Osteoblast (primary cell): Measurements from ENCODE around the gene TLK2. TPM values are rescaled to one million over a fixed set of nuclear protein-coding genes. Genes with fewer than 3 reads are reported as not detected.

Source experiments
- DNase-seq: peaks from one replicate; pipeline ENCODE4 v3.0.0; 2011; ENCODE audit warnings: low spot score, mixed read lengths; ENCODE audit not compliant: insufficient read length; ENCODE audit errors: missing footprints
- H2AFZ ChIP-seq: 2 replicates; pipeline ENCODE4 v1.6.0; 2011; ENCODE audit warnings: mild to moderate bottlenecking, low read length
- H3K27ac ChIP-seq: 2 replicates; pipeline ENCODE4 v1.5.1; 2011; ENCODE audit warnings: mild to moderate bottlenecking, low read depth, low read length, moderate library complexity
- H3K27me3 ChIP-seq: 2 replicates; pipeline ENCODE4 v1.6.0; 2012; ENCODE audit warnings: mild to moderate bottlenecking, control low read depth, inconsistent platforms, low read length, moderate library complexity; ENCODE audit not compliant: insufficient read depth
- H3K36me3 ChIP-seq: 2 replicates; pipeline ENCODE4 v1.5.1; 2011; ENCODE audit warnings: mild to moderate bottlenecking, low read length, control low read depth, moderate library complexity; ENCODE audit not compliant: insufficient read depth
- H3K4me1 ChIP-seq: 2 replicates; pipeline ENCODE4 v1.5.1; 2011; ENCODE audit warnings: mild to moderate bottlenecking, low read length, control low read depth, moderate library complexity; ENCODE audit not compliant: insufficient read depth
- H3K4me2 ChIP-seq: 2 replicates; pipeline ENCODE4 v1.6.0; 2011; ENCODE audit warnings: mild to moderate bottlenecking, low read length; ENCODE audit not compliant: insufficient read depth
- H3K4me3 ChIP-seq: fragments of 200-600 bp; sonication (generic); 3 replicates; pipeline ENCODE4 v1.5.1; 2012; ENCODE audit warnings: mild to moderate bottlenecking, low read length, inconsistent platforms; ENCODE audit not compliant: insufficient read depth
- H3K79me2 ChIP-seq: 2 replicates; pipeline ENCODE4 v1.6.0; 2012; ENCODE audit warnings: mild to moderate bottlenecking, low read length, control low read depth, inconsistent platforms; ENCODE audit not compliant: insufficient read depth
- H3K9me3 ChIP-seq: 2 replicates; pipeline ENCODE4 v1.5.1; 2011; ENCODE audit warnings: low read depth, low read length, control low read depth
- H4K20me1 ChIP-seq: 2 replicates; pipeline ENCODE4 v1.6.0; 2012; ENCODE audit warnings: mild to moderate bottlenecking, low read length, control low read depth; ENCODE audit not compliant: insufficient read depth
- CTCF ChIP-seq: IDR thresholded peaks from 2 replicates; pipeline ENCODE4 v1.5.1; 2011; ENCODE audit warnings: mild to moderate bottlenecking, low read depth, low read length, moderate library complexity; ENCODE audit errors: extremely low read depth
- total RNA-seq: library from RNA; depleted of rRNA; stranded (reverse); fragments of >200 nt; gene quantifications from 2 replicates; pipeline ENCODE4 v1.2.3, GENCODE V29; 2012

Gene TLK2
- total RNA-seq, 1 donor: 52.8 TPM

- Histone ChIP-seq H3K4me2 (no peak overlapping the region), H3K4me1 (peaks cover 26% of the 10 kb centered on the region), H3K79me2 (peaks cover 89% of the 10 kb centered on the region), H2AFZ (no peak overlapping the region), H3K27me3 (no peaks in the 10 kb centered on the region), H3K36me3 (peaks cover 28% of the 10 kb centered on the region), H3K9me3 (peaks cover 4% of the 10 kb centered on the region), H3K4me3 (no peak overlapping the region), H3K27ac (no peak overlapping the region), H4K20me1 (peaks cover 66% of the 10 kb centered on the region)
- no peak for TF ChIP-seq CTCF
- DNase-seq: no peak
Measured at GRCh38 chr17:62657690-62658089, 179.1 kb downstream of the TLK2 start.

DNA sequence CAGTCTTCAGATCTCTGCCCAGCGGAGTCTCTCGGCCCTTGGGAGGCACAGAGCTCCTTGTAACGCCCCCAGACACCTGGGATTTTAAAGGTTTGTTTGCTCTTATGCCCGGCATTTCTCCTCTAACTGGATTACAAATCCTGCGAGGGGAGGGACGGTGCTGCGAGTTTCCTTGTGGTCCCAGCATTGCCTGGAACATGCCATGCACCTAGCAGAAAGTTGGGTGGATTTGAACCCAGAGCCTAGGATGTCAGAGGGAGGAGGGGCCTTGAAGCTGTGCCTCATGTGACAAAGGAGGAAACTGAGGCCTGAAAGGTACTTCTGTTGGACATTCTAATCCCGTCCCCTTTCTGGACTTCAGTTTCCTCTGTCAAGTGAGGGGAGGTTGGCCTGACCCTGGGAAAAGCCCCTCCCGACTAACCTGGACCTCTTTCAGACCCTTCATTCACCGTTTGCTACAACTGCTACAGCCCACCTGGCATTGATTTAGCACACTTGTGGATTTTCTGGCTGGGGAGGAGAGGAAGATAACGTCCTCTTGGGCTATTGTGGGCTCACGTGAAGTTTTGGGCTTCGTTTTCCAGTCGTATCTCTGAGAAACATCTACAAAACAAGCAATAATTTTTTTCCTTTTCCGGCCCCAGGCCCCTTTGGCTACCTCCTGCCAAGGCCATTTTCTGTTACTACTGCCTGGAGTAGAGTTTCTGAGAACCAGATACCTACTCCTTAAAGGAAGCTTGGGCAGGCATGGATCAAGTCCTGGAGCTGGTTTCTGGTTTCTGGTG, 179.7 kb downstream of the TLK2 start:
- DNase-seq: no peak

DNA sequence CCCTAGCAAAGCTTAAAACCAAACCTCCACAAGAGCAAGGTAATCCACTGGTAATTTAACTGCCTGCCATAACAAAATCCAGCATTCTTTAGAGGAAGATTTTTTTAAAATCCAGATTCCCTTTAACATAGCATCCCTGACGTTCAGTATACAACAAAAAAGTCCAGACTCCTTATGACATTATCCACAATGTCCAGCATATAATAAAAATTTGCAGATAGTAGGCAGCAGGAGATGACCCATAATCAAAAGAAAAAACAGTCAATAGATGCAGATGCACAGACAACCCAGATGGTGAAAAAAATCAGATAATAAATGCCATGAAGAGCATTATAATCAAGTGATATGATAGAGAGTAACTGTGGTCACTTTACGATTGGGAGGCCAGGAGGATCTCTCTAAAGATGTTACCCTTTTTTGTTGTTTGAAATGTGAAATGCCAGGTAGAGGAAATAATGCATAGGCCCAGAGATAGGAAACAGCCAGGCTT, 182.0 kb downstream of the TLK2 start:
- no peak overlapping the region for H2AFZ ChIP-seq
- peaks cover 4% of the 10 kb centered on the region for H3K4me1 ChIP-seq
- H3K36me3 ChIP-seq: peaks cover 30% of the 10 kb centered on the region
- peaks cover 89% of the 10 kb centered on the region for H3K79me2 ChIP-seq
- H3K9me3 ChIP-seq: peaks cover 4% of the 10 kb centered on the region
- H3K27me3 ChIP-seq: no peaks in the 10 kb centered on the region
- H3K4me3 ChIP-seq: no peak overlapping the region
- no peak for TF ChIP-seq CTCF
- no peak overlapping the region for H3K27ac ChIP-seq
- H4K20me1 ChIP-seq: peaks cover 61% of the 10 kb centered on the region
- H3K4me2 ChIP-seq: no peak overlapping the region
- no peak for DNase-seq

More for the DNA sequence above, 179.7 kb downstream of the TLK2 start:
- Histone ChIP-seq H3K4me3 (no peak overlapping the region), H3K27ac (no peak overlapping the region), H2AFZ (no peak overlapping the region), H3K4me1 (peaks cover 20% of the 10 kb centered on the region), H4K20me1 (peaks cover 65% of the 10 kb centered on the region), H3K4me2 (no peak overlapping the region), H3K79me2 (peaks cover 90% of the 10 kb centered on the region), H3K9me3 (peaks cover 4% of the 10 kb centered on the region), H3K36me3 (peaks cover 28% of the 10 kb centered on the region), H3K27me3 (no peaks in the 10 kb centered on the region)
- no peak for TF ChIP-seq CTCF

DNA sequence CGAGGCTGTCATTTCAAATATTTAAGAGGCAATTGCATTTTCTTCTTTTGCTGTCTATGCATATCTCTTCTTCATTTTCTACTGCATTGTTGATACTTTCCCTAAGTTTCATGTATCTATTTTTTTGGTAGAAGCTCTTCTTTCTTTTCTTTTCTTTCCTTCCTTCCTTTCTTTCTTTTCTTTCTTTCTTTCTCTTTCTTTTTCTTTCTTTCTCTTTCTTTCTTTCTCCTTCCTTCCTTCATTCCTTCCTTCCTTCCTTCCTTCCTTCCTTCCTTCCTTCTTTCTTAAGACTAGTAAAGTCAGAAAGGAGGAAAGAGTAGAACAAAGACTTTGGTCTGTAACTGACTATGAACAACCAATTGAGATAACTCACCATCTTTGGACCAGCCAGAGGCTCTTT, 182.7 kb downstream of the TLK2 start:
- H4K20me1 ChIP-seq: peaks cover 66% of the 10 kb centered on the region
- no peak overlapping the region for H3K4me3 ChIP-seq

More for the DNA sequence above, 182.7 kb downstream of the TLK2 start:
- no peak overlapping the region for H3K27ac ChIP-seq
- DNase-seq: no peak
- no peak overlapping the region for H2AFZ ChIP-seq
- peaks cover 91% of the 10 kb centered on the region for H3K79me2 ChIP-seq
- peaks cover 34% of the 10 kb centered on the region for H3K36me3 ChIP-seq
- H3K4me2 ChIP-seq: no peak overlapping the region
- H3K9me3 ChIP-seq: peaks cover 4% of the 10 kb centered on the region
- peaks cover 4% of the 10 kb centered on the region for H3K4me1 ChIP-seq
- H3K27me3 ChIP-seq: no peaks in the 10 kb centered on the region
- no peak for TF ChIP-seq CTCF
